ENCODE results near the gene CCDC88C.
A peak's percentile ranks its signal among the peaks of the same experiment; 100 is the strongest.

CCDC88C gene

GRCh38 chr14:91354979-91355685 lies 62.5 kb downstream of the CCDC88C start:
- Histone ChIP-seq H3K36me3 (ENCODE audit: insufficient read depth) (no peaks in the 10 kb centered on the region), H3K27ac (peak overlapping the region; percentile 71), H3K4me3 (IDR thresholded peaks at IDR 0.05; ENCODE audit: insufficient read depth, low read depth, low read length) (no peak overlapping the region), H3K79me2 (ENCODE audit: insufficient read depth, low read depth) (no peaks in the 10 kb centered on the region), H3K4me2 (peak overlapping the region; percentile 80), H3K4me1 (ENCODE audit: low read depth, poor library complexity, severe bottlenecking) (peaks cover 75% of the 10 kb centered on the region), H2AFZ (ENCODE audit: low read depth) (no peak overlapping the region), H3K9ac (peak overlapping the region; percentile 18; the same call in 1 of the 2 replicates), H3K27me3 (ENCODE audit: insufficient read depth, low read depth) (no peaks in the 10 kb centered on the region), H4K20me1 (ENCODE audit: insufficient read depth) (no peaks in the 10 kb centered on the region)
- peak; percentile 69 for TF ChIP-seq CTCF (conservative IDR thresholded peaks at IDR 0.05; ENCODE audit: low read depth, low read length)

- Histone ChIP-seq H3K4me1 (ENCODE audit: low read depth, poor library complexity, severe bottlenecking) (peaks cover 83% of the 10 kb centered on the region), H3K4me3 (IDR thresholded peaks at IDR 0.05; ENCODE audit: insufficient read depth, low read depth, low read length) (no peak overlapping the region), H3K36me3 (ENCODE audit: insufficient read depth) (no peaks in the 10 kb centered on the region), H3K27me3 (ENCODE audit: insufficient read depth, low read depth) (no peaks in the 10 kb centered on the region), H3K79me2 (ENCODE audit: insufficient read depth, low read depth) (no peaks in the 10 kb centered on the region), H3K9ac (peak overlapping the region; percentile 18; the same call in 1 of the 2 replicates), H3K4me2 (peak overlapping the region; percentile 80), H2AFZ (ENCODE audit: low read depth) (no peak overlapping the region), H3K27ac (peak overlapping the region; percentile 71), H4K20me1 (ENCODE audit: insufficient read depth) (no peaks in the 10 kb centered on the region; the same call in 1 of the 2 replicates)
- TF ChIP-seq CTCF (conservative IDR thresholded peaks at IDR 0.05; ENCODE audit: low read depth, low read length) = no peak
Measured at GRCh38 chr14:91354221-91354916, 63.3 kb downstream of the CCDC88C start.

DNA sequence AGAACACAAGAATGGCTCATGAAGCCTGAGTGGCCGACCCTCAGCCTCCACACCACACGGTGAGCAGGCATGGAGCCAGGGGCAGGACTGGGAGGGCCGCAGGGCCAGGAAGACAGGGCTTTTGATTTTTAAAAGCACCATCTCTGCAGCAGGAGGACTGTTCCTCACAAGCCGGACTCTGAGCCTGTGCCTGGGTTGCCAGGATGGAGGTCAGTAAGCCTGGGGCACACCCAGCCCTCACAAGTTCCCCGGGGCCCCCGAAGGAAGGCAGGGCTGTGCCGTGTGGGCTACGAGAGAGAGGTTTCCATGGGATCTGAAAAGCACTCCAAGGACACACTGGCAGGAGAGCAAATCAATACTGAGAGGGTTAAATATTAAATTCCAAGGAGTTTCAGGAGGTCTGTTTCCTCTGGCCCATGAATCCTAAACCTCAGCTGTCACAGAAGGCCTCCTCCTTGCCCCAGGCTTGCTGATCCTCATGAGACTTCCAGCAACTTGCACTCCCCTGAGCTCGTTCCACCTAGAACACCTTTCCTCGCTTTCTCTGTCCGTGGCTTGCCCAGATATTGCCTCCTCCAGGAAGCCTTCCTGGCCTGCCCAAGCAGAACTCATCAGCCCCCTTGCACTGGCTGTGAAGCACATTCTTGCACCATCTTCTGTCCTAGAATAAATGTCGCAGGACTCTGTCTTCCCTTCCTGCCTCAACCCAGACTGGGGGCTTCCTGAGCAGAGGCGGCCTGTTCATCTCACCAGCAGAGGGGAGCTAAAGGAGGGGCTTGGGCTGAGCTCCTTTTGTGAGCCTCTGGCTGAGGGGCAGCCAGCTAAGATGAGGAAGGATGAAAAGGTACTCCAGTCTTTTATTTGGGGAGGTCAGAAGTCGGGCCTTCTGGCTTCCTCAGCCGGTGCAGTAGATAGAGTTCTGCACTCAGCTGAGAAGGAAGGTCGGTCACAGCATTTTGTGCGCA lies 64.6 kb downstream of the CCDC88C start:
- 0 out of 2 replicates have a peak, but pooled peaks cover 6% of the 10 kb centered on the region for H3K79me2 ChIP-seq (ENCODE audit: insufficient read depth, low read depth)
- H3K27me3 ChIP-seq (ENCODE audit: insufficient read depth, low read depth) = no peaks in the 10 kb centered on the region

More for the DNA sequence above, 64.6 kb downstream of the CCDC88C start:
- no peaks in the 10 kb centered on the region for H3K36me3 ChIP-seq (ENCODE audit: insufficient read depth)
- peaks cover 94% of the 10 kb centered on the region for H3K4me1 ChIP-seq (ENCODE audit: low read depth, poor library complexity, severe bottlenecking)
- peak overlapping the region; percentile 80; the same call in 1 of the 2 replicates for H3K4me2 ChIP-seq
- no peak for TF ChIP-seq CTCF (conservative IDR thresholded peaks at IDR 0.05; ENCODE audit: low read depth, low read length)
- no peak overlapping the region for H3K4me3 ChIP-seq (IDR thresholded peaks at IDR 0.05; ENCODE audit: insufficient read depth, low read depth, low read length)
- H3K27ac ChIP-seq = no peak overlapping the region
- no peak overlapping the region for H3K9ac ChIP-seq
- H4K20me1 ChIP-seq (ENCODE audit: insufficient read depth) = no peaks in the 10 kb centered on the region; the same call in 1 of the 2 replicates
- no peak overlapping the region for H2AFZ ChIP-seq (ENCODE audit: low read depth)

All from KMS-11 (cell line).